GM12878 (cell line): ENCODE data around the gene ZNF513. TPM values are rescaled to one million over a fixed set of nuclear protein-coding genes. Genes with fewer than 3 reads are reported as not detected.

Experiments
- ATF7 ChIP-seq: fragments of 450-650 bp; IDR thresholded peaks from 2 replicates; pipeline ENCODE4 v1.6.1; 2016; ENCODE audit warnings: low read depth, mild to moderate bottlenecking
- BHLHE40 ChIP-seq, 2 experiments: fragments of 450-650 bp in 1 of 2; IDR thresholded peaks; 2 replicates each; pipeline ENCODE4 v1.6.1; 2011 to 2017; ENCODE audit warnings: low read depth in 2 of 2, borderline replicate concordance in 1 of 2, improper control_type of control experiment in 1 of 2, low read length in 1 of 2, mild to moderate bottlenecking in 1 of 2
- CHD4 ChIP-seq: fragments of 200-600 bp; sonication (generic); IDR thresholded peaks from 2 replicates; pipeline ENCODE4 v1.6.1; 2016; ENCODE audit warnings: mild to moderate bottlenecking
- EED ChIP-seq: sonication (generic); IDR thresholded peaks from 2 replicates; pipeline ENCODE4 v1.6.1; 2016; ENCODE audit warnings: antibody characterized with exemption, low read depth
- ETV6 ChIP-seq, 2 experiments: fragments of 450-650 bp in 1 of 2; IDR thresholded peaks in 1 of 2; conservative IDR thresholded peaks in 1 of 2; 2 replicates each; pipeline ENCODE4 v1.6.1; 2014; ENCODE audit warnings: antibody characterized with exemption in 1 of 2, borderline replicate concordance in 1 of 2, low read depth in 1 of 2, mild to moderate bottlenecking in 1 of 2, moderate library complexity in 1 of 2
- IRF5 ChIP-seq: fragments of 450-650 bp; IDR thresholded peaks from 2 replicates; pipeline ENCODE4 v1.6.1; 2017; ENCODE audit warnings: borderline replicate concordance
- JUND ChIP-seq: IDR thresholded peaks from 2 replicates; pipeline ENCODE4 v1.6.1; 2012; ENCODE audit warnings: low read depth, mild to moderate bottlenecking, low read length, improper control_type of control experiment, moderate library complexity
- MXI1 ChIP-seq: fragments of 150-350 bp; IDR thresholded peaks from 2 replicates; pipeline ENCODE4 v1.6.1; 2011; ENCODE audit warnings: low read depth, mild to moderate bottlenecking, inconsistent platforms, low read length, improper control_type of control experiment
- NRF1 ChIP-seq: conservative IDR thresholded peaks from 2 replicates; pipeline ENCODE4 v1.6.1; 2011; ENCODE audit warnings: mild to moderate bottlenecking, low read depth, low read length, improper control_type of control experiment
- POLR2AphosphoS2 ChIP-seq: IDR thresholded peaks from 2 replicates; pipeline ENCODE4 v1.6.1; 2011; ENCODE audit warnings: low read depth, mild to moderate bottlenecking, low read length, improper control_type of control experiment, moderate library complexity
- PRDM15 ChIP-seq: fragments of 450-650 bp; formaldehyde crosslinking; IDR thresholded peaks from 2 replicates; pipeline ENCODE4 v1.4.0; 2020; ENCODE audit warnings: mild to moderate bottlenecking, moderate library complexity
- RELA ChIP-seq: fragments of 450-650 bp; IDR thresholded peaks from 2 replicates; pipeline ENCODE4 v1.8.0; 2014; ENCODE audit warnings: borderline replicate concordance; ENCODE audit not compliant: partially characterized antibody
- SIX5 ChIP-seq: IDR thresholded peaks from 2 replicates; pipeline ENCODE4 v1.6.1; 2011; ENCODE audit warnings: mild to moderate bottlenecking, low read depth, low read length, moderate library complexity; ENCODE audit not compliant: severe bottlenecking
- SMC3 ChIP-seq: IDR thresholded peaks from 2 replicates; pipeline ENCODE4 v1.6.1; 2011; ENCODE audit warnings: low read length, improper control_type of control experiment, borderline replicate concordance
- SREBF1 ChIP-seq: IDR thresholded peaks from 2 replicates; pipeline ENCODE4 v1.6.1; 2012; ENCODE audit warnings: mild to moderate bottlenecking, low read length
- STAT1 ChIP-seq: fragments of 450-650 bp; conservative IDR thresholded peaks from 2 replicates; pipeline ENCODE4 v1.6.1; 2014; ENCODE audit warnings: antibody characterized with exemption, mild to moderate bottlenecking
- SUZ12 ChIP-seq: fragments of 200-600 bp; sonication (generic); IDR thresholded peaks from one replicate; pipeline ENCODE4 v1.6.1; 2018; ENCODE audit warnings: antibody characterized with exemption, mild to moderate bottlenecking; ENCODE audit not compliant: unreplicated experiment
- TBL1XR1 ChIP-seq: IDR thresholded peaks from 2 replicates; pipeline ENCODE4 v1.6.1; 2012; ENCODE audit warnings: low read depth, low read length, improper control_type of control experiment
- USF1 ChIP-seq: IDR thresholded peaks from 2 replicates; pipeline ENCODE4 v1.6.1; 2011; ENCODE audit warnings: borderline replicate concordance, low read depth, mild to moderate bottlenecking, moderate library complexity, mixed read lengths, low read length; ENCODE audit not compliant: insufficient read depth; ENCODE audit errors: extremely low read length
- WRNIP1 ChIP-seq: IDR thresholded peaks from 2 replicates; pipeline ENCODE4 v1.6.1; 2011; ENCODE audit warnings: low read depth, low read length, improper control_type of control experiment, borderline replicate concordance
- YBX1 ChIP-seq: fragments of 450-650 bp; IDR thresholded peaks from 2 replicates; pipeline ENCODE4 v1.6.1; 2016; ENCODE audit warnings: antibody characterized with exemption
- ZNF274 ChIP-seq: IDR thresholded peaks from one replicate; pipeline ENCODE4 v1.8.0; 2011; ENCODE audit not compliant: insufficient read length, insufficient read depth
- polyA plus RNA-seq, 11 experiments: library from polyadenylated mRNA; depleted of rRNA in 4 of 11; unstranded in 6 of 11; stranded (reverse) in 5 of 11; fragments of >200 nt; fragmentation: Nextera tagmentation in 4 of 11; fragmentation: Illumina TruSeq in 1 of 11; extraction: Ambion mirVana in 4 of 11; extraction: Trizol in 1 of 11; gene quantifications; 1 replicate in 1 of 11; 2 replicates in 10 of 11; pipeline versions ENCODE4 v1.2.1 to v1.2.3, GENCODE V29; 2011 to 2016; ENCODE audit warnings: inconsistent platforms in 2 of 11, missing spikeins in 2 of 11, low read depth in 1 of 11
- total RNA-seq, 4 experiments: library from RNA; depleted of rRNA in 3 of 4; stranded (reverse); fragments of >200 nt in 3 of 4; fragmentation: Illumina TruSeq in 1 of 4; extraction: Trizol in 1 of 4; gene quantifications; 2 replicates each; pipeline versions ENCODE4 v1.2.1 to v1.2.3, GENCODE V29; 2013 to 2021
- TF ChIP-seq, protein P1 (sequence below): IDR thresholded peaks from 2 replicates; pipeline ENCODE4 v1.6.1; 2012; ENCODE audit warnings: low read depth, low read length, improper control_type of control experiment

The ZNF513 gene
- total and polyA plus RNA-seq, 10 of the 15 experiments (the other 5 are each of a cell fraction or from before 2014, with no cell fraction given): 0.06 to 16.4 (median 5.6) TPM

DNA sequence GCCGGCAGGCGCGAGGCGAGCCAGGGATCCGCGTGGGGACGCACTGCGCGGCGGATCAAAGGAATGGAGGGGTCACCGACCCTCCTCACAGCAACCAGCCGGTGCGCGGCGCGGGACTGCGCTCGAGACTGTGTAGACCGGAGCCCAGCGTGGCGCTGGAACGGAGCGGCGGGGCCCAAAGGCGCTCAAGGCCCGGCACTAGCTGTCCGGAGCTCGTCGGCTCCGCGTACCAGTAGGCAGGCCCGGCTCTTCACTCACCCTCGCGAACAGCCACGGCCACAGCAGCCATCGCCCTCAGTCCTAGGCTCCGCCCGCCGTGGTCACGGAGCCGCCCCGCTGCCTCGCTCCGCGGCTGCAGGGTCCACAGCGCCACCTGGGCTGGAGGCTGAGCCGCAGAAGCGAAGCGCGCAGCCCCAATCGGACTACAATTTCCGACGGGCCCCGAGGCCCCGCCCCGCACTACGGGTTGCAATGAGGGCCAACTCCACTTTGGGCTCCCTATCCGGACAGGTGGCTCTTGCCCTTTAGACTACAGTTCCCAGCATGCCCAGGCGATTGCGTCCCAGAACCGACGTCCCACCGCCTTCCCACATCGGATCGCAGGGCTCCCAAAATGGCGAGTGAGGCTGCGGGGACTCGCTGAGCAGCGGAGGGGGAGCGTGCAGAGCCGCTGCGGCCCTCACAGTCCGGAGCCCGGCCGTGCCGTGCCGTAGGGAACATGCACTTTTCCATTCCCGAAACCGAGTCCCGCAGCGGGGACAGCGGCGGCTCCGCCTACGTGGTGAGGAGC is 10.3 kb downstream of the ZNF513 start, which contains the start of the genes EIF2B4 and SNX17 (continued):
- TF ChIP-seq PRDM15 (CRISPR knock-in tag): no peak
- peak; percentile 46; the same call in 1 of the 2 replicates for TF ChIP-seq SMC3
- TF ChIP-seq STAT1: peak; percentile 74; the same call in 1 of the 2 replicates
- peak; percentile 17; the same call in 1 of the 2 replicates for TF ChIP-seq ATF7
- peak; percentile 91 for TF ChIP-seq MXI1
- TF ChIP-seq ETV6 (conservative IDR thresholded peaks at IDR 0.05 in 1 of 2, IDR thresholded peaks at IDR 0.05 in 1 of 2; ENCODE audit: borderline replicate concordance in 1 of 2, low read depth in 1 of 2): 0 out of 4 replicates have a peak, but pooled peaks of 1 of the 2 experiments have one; percentile 15
- no peak for TF ChIP-seq CHD4
- TF ChIP-seq RELA: peak; percentile 75
- peak; percentile 29; the same call in 1 of the 2 replicates for TF ChIP-seq NRF1
- TF ChIP-seq BHLHE40 (IDR thresholded peaks at IDR 0.05; ENCODE audit: borderline replicate concordance in 1 of 2, low read depth in 2 of 2, low read length in 1 of 2): peak; percentile 44 to 62; a peak in 1 of 4 replicates
- peak; percentile 50 for TF ChIP-seq USF1
- no peak for TF ChIP-seq JUND
- TF ChIP-seq SUZ12: no peak
- TF ChIP-seq SREBF1: peak; percentile 87
- TF ChIP-seq EED: peak; percentile 59
- TF ChIP-seq, protein P1, sequence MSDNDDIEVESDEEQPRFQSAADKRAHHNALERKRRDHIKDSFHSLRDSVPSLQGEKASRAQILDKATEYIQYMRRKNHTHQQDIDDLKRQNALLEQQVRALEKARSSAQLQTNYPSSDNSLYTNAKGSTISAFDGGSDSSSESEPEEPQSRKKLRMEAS: peak; percentile 69; the same call in 1 of the 2 replicates
- peak; percentile 99 for TF ChIP-seq SIX5
- TF ChIP-seq POLR2AphosphoS2: peak; percentile 76; the same call in 1 of the 2 replicates
- TF ChIP-seq IRF5: no peak
- peak; percentile 58; the same call in 1 of the 2 replicates for TF ChIP-seq TBL1XR1
- TF ChIP-seq YBX1: no peak
- no peak for TF ChIP-seq WRNIP1
- TF ChIP-seq ZNF274: no peak
